ENCODE data around the gene UBL4A.

UBL4A gene

DNA sequence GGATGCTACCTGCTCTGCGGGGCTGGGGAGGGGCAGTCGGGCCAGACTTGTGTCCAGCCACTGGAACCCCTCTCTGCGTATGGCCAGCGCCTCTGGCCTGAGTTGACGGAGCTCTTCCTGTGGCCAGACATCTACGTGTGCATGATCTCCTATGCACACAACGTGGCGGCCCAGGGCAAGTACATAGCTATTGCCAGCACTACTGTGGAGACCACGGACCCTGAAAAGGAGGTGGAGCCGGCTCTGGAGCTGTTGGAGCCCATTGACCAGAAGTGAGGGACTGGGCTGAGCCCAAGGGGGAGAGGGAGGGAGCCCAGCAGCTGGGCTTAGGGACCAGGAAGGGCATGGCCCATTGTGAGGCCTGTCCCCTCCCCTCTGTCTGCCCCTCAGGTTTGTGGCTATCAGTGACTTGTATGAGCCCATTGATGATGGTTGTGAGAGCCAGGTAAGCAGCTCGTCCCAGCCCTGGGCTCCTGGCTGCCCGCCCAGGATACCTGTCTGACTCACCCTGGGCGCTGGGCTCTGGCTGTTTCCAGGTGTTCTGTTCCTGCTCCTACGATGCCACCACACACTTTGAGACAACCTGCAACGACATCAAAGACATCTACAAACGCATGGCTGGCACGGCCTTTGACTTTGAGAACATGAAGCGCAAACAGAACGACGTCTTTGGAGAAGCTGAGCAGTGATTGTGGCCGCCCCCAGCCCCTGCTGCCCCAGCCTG, 44.3 kb downstream of the UBL4A start:
- in situ Hi-C loops (cut with MboI; ENCODE audit: low sequenced_read_pairs) = no loop called here

DNA sequence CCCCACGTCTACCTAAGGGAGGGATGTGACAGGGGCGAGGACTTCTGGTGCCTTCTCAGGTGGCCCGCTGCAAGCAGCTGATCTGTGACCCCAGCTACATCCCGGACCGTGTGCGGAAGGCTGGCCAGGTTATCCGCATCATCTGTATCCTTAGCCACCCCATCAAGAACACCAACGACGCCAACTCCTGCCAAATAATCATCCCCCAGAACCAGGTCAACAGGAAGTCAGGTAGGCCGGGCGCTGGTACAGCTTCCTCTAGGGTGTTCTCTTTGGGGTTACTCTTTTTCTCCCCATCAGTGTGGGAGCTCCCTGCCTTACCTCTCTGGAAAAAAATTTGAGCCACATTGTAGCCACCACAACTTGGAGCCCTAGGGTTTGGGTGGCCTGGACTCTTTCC, 44.9 kb downstream of the UBL4A start:
- in situ Hi-C loops (cut with MboI; ENCODE audit: low sequenced_read_pairs) = no loop called here

DNA sequence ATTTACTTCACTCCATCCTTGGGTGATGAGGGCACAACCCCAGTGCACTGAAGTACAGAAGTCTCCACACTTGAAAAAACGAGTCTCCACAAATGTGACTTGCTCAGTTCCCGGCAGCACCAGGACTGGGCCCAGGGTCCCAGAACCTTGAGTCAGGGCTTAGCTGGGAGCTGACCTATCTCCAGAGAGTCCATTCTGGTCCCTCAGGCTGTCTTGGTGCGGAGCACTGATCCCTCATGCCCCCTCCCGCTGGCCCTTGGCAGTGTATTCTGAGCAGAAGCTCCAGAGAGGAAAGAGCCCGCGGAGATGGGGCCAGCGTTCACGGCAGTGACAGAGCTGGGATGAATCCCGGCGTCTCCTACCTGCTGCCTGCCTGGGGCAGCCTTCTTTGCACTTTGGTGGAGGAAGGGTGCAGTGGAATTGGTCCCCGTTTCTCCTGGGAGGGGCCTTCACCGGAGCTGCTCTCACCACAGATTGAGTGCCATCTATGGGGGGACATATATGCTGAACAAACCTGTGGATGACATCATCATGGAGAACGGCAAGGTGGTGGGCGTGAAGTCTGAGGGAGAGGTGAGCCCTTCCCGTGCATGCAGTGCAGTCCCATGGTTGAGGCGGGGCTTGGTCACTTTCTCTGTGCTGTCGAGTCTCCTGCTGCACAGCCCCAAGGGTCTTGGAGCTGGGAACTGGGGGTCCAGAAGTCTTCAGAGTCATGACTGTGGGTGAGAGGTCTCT, 45.6 kb downstream of the UBL4A start:
- in situ Hi-C loops (cut with MboI; ENCODE audit: low sequenced_read_pairs) = no loop called here

DNA sequence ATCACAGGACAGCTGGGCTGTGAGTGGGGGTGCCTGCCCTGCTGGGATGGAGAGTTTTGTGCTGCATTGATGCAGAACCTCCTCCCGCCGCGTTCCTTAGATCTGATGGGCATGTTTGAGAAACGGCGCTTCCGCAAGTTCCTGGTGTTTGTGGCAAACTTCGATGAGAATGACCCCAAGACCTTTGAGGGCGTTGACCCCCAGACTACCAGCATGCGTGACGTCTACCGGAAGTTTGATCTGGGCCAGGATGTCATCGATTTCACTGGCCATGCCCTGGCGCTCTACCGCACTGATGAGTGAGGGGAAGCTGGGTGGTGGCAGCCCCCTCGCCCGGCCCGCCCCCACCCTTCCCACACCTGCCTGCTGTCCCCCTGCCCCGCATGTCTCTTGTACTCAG, 46.6 kb downstream of the UBL4A start:
- in situ Hi-C loops (cut with MboI; ENCODE audit: low sequenced_read_pairs) = no loop called here

DNA sequence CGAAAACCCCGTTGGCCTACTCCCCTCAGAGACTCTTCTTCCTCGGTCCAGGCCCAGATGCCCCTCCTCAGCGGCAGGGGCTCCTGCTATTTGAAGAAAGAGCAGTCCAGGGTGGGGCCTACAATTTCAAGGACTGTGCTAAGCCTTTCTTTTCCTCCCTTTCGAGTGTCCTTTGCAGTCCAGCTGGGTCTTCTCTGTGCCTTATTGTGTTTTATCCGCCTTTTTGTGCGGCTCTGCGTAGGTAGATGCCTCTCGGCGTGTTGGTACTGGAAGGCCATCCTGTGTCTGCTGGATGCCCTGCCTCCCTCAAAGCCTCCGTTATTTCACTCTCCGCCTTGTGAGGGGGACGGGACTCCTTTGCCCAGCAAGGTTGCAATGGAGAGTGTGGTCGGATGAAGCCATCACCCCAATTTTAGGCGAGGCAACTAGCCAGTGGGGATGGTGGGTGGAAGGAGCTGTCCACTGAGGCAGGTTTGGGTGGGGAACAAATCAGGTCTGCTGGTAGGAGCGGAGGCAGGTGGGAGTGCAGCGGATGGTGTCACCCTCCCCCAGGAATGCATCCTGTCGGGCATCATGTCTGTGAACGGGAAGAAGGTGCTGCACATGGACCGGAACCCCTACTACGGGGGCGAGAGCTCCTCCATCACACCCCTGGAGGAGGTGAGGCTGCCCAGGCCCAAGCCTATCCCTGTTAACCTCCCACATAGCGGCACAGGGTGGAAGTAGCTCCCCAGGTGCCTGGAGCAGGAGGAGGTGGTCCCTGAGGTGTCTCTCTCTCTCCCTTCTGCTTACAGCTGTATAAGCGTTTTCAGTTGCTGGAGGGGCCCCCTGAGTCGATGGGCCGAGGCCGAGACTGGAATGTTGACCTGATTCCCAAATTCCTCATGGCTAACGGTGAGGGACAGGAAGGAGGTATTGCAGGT, 48.2 kb downstream of the UBL4A start:
- in situ Hi-C loops (cut with MboI; ENCODE audit: low sequenced_read_pairs) = no loop called here

DNA sequence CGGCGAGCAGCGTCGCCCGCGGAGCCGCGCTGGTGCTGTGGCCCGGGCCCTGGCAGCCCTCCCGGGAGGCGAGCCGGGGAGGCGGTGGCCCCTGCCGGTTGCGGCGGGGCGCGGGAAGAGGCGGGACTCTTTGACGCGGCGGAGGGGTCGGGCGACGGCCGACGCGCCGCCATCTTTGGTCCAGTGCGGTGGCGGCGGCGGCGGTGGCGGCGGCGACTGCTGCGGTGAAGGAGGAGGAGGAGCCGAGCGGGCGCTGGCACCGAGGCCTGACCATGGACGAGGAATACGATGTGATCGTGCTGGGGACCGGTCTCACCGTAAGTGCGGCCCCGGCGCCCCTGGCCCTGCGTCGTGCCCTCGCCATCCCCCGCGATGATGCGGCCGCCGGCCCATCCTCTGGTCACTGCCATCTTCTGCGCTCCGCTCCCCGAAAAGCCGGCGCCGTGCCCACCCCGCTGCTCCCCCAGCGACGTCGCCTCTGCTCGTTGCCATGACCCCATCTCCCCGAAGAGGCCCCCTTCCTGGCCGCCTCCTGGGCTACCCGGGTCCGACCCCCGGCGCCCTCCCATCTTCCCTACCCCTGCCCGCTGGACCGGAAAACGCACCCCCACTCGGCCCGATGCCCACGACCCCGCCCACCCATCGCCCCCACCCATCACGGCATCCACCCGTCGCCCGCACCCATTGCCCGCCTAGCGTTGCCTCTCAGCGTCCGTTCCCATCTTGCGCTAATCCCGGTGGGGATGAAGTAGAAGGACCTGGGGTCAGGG, 49.2 kb downstream of the UBL4A start, which contains the start of gene GDI1:
GDI1 (plus strand) TSS at position 172 of the 770 bp plus-strand sequence; CDS start at position 273, 101 bp downstream.
- in situ Hi-C loops (cut with MboI; ENCODE audit: low sequenced_read_pairs) = no loop called here

DNA sequence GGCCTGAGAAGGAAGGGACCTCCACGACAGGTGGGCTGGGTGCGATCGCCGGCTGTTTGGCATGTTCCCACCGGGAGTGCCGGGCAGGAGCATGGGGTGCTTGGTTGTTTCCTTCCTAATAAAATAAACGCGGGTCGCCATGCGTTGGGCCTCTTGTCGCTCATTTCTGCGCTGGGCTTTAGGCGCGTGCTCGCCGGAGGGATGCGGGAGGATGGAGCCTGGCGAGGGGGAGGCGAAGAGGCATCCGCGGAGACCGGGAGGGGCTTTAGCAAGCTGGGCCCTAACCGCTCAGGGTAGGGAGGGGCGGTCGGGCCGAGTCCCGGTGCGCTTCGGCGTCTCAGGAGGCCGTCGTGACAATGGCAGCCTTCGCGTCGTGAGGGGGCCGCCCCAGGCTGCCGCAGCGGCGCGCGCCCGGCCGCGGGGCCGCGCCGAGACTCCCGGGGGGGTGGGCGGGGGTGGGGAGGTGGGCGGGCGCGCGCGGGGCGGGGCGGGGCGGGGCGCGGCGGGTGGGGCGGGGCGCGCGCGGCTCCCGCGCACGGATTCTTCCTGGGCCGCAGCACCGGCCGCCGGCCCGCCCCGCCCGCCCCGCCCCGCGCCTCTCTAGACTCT, 49.9 kb downstream of the UBL4A start:
- in situ Hi-C loops (cut with MboI; ENCODE audit: low sequenced_read_pairs) = no loop called here

DNA sequence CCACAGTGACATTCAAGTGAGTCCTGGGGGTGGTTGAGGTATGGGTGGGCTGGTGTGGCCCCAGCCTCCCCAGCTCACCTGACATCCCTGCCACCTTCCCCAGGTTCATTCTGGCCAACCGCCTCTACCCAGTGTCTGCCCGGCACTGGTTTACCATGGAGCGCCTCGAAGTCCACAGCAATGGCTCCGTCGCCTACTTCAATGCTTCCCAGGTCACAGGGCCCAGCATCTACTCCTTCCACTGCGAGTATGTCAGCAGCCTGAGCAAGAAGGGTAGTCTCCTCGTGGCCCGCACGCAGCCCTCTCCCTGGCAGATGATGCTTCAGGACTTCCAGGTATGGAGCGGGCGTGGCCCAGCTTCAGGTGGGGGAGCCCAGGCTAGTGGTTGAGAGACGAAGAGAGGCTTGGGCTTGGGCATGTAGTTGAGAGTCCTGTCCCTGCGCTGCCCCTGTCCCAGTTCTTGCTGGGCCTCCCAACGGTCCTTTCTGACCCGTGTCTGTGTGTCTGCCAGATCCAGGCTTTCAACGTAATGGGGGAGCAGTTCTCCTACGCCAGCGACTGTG, 51.2 kb downstream of the UBL4A start:
- in situ Hi-C loops (cut with MboI; ENCODE audit: low sequenced_read_pairs) = no loop called here

DNA sequence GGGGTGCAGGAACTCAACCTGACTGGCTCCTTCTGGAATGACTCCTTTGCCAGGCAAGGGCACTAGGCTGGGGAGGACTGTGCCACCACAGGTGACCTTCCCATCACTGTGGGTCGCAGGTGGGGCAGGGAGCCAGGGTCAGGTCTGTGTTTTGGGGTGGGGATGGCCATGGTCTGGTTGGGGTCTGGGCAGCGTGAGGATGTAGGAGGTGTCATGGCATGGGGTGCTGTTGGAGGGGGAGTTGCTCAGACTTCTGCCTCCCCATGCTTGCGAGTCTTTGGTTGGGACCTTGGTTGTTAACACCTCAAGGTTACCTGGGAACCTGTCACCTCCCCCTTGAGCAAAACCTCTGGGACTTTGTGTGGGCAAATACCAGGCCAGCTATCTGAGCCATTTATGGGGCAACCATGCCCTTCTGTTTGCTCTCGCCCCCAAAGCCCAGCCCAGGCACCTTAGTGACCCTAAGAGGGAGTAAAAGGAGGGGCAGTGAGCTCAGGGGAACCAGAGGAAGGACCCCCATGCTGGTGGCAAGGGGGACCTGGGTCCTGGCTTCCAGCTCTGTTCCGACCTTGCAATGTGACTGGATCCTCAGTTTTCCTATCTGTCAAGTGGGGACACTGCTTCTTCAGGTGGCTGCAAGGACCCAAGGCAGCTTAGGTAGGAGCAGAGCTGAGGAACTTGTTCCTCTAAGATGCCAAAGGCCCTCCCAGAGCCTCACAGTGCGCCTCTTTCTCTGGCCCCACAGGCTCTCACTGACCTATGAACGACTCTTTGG, 51.8 kb downstream of the UBL4A start:
- in situ Hi-C loops (cut with MboI; ENCODE audit: low sequenced_read_pairs) = no loop called here
